Measurements from ENCODE around the gene ITGB6. TPM values are rescaled to one million over a fixed set of nuclear protein-coding genes. Genes with fewer than 3 reads are reported as not detected.

ITGB6 gene
- total RNA-seq, 3 donors from 2014 or later (not counting 1 experiment from before 2014, with no cell fraction given): not detected

- Mint-ChIP-seq H3K27ac (no peak overlapping the region), H3K36me3 (no peaks in the 10 kb centered on the region), H3K4me3 (no peak overlapping the region), H3K9me3 (no peaks in the 10 kb centered on the region), H3K27me3 (ENCODE audit: low read depth in 2 of 2) (peaks cover 3 to 15% of the 10 kb centered on the region in 2 donors), H3K4me1 (no peaks in the 10 kb centered on the region)
- H3K9me3 ChIP-seq (ENCODE audit: control insufficient read depth, insufficient read depth, low read length): no peaks in the 10 kb centered on the region
- TF ChIP-seq, protein P1, sequence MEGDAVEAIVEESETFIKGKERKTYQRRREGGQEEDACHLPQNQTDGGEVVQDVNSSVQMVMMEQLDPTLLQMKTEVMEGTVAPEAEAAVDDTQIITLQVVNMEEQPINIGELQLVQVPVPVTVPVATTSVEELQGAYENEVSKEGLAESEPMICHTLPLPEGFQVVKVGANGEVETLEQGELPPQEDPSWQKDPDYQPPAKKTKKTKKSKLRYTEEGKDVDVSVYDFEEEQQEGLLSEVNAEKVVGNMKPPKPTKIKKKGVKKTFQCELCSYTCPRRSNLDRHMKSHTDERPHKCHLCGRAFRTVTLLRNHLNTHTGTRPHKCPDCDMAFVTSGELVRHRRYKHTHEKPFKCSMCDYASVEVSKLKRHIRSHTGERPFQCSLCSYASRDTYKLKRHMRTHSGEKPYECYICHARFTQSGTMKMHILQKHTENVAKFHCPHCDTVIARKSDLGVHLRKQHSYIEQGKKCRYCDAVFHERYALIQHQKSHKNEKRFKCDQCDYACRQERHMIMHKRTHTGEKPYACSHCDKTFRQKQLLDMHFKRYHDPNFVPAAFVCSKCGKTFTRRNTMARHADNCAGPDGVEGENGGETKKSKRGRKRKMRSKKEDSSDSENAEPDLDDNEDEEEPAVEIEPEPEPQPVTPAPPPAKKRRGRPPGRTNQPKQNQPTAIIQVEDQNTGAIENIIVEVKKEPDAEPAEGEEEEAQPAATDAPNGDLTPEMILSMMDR (IDR thresholded peaks at IDR 0.05): no peak
- ATAC-seq (no peak), DNase-seq (no peak)
- intact Hi-C loops (cut with micrococcal nuclease): no loop called here
- no peaks in the 10 kb centered on the region for H3K36me3 ChIP-seq (ENCODE audit: control insufficient read depth, insufficient read depth, low read length)
- H3K27me3 ChIP-seq (ENCODE audit: control insufficient read depth, insufficient read depth, low read length): no peaks in the 10 kb centered on the region
- H3K4me1 ChIP-seq (ENCODE audit: control insufficient read depth, insufficient read depth, low read length): no peaks in the 10 kb centered on the region
- no peak overlapping the region for H3K27ac ChIP-seq (ENCODE audit: low read length)
- WGBS (ENCODE audit: insufficient coverage): 56% methylated on average over 2 of the region's 2 CpGs
- no peak overlapping the region for H3K4me3 ChIP-seq (ENCODE audit: low read length)
Measured at GRCh38 chr2:160104115-160104514, 96.0 kb downstream of the ITGB6 start.

- Mint-ChIP-seq H3K27ac (no peak overlapping the region), H3K27me3 (ENCODE audit: low read depth in 2 of 2) (peaks cover 2 to 27% of the 10 kb centered on the region in 2 donors), H3K4me3 (no peak overlapping the region), H3K4me1 (no peaks in the 10 kb centered on the region), H3K36me3 (peaks cover 7% of the 10 kb centered on the region), H3K9me3 (no peaks in the 10 kb centered on the region)
- Histone ChIP-seq H3K27ac (ENCODE audit: low read length) (no peak overlapping the region), H3K27me3 (ENCODE audit: control insufficient read depth, insufficient read depth, low read length) (no peaks in the 10 kb centered on the region), H3K9me3 (ENCODE audit: control insufficient read depth, insufficient read depth, low read length) (no peaks in the 10 kb centered on the region), H3K36me3 (ENCODE audit: control insufficient read depth, insufficient read depth, low read length) (no peaks in the 10 kb centered on the region), H3K4me3 (ENCODE audit: low read length) (no peak overlapping the region), H3K4me1 (ENCODE audit: control insufficient read depth, insufficient read depth, low read length) (no peaks in the 10 kb centered on the region)
- WGBS (ENCODE audit: insufficient coverage): 100% methylated on average over 1 of the region's 1 CpG
- ATAC-seq (no peak), DNase-seq (no peak)
- intact Hi-C loops (cut with micrococcal nuclease): no loop called here
- TF ChIP-seq, protein P1 (IDR thresholded peaks at IDR 0.05): no peak
Measured at GRCh38 chr2:160097326-160097725, 102.7 kb downstream of the ITGB6 start.

DNA sequence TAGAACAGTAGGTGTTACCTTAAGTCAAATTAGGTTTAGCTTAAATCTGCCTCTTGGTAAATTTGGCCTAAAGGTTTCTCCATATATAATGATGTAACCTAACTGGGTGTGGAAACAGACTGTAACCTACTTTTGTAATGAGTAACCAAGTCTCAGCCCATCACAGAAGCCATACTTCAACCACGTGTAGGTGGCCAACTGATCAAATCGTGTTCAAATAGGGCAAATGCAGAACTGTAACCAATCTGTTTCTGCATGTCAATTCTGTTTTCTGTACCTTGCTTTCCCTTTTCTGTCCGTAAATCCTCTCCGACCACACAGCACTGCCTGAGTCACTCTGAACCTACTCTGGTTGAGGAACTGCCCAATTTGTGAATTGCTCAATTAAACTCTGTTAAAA, 103.7 kb downstream of the ITGB6 start:
- H3K9me3 Mint-ChIP-seq: peaks cover 0 to 2% of the 10 kb centered on the region in 2 donors
- Histone ChIP-seq H3K4me3 (ENCODE audit: low read length) (no peak overlapping the region), H3K27ac (ENCODE audit: low read length) (no peak overlapping the region), H3K9me3 (ENCODE audit: control insufficient read depth, insufficient read depth, low read length) (no peaks in the 10 kb centered on the region), H3K4me1 (ENCODE audit: control insufficient read depth, insufficient read depth, low read length) (no peaks in the 10 kb centered on the region), H3K36me3 (ENCODE audit: control insufficient read depth, insufficient read depth, low read length) (no peaks in the 10 kb centered on the region), H3K27me3 (ENCODE audit: control insufficient read depth, insufficient read depth, low read length) (no peaks in the 10 kb centered on the region)
- WGBS (ENCODE audit: insufficient coverage): 64% methylated on average over 4 of the region's 4 CpGs
- no peak overlapping the region for H3K4me3 Mint-ChIP-seq
- peaks cover 11% of the 10 kb centered on the region for H3K36me3 Mint-ChIP-seq
- ATAC-seq (no peak), DNase-seq (no peak)
- TF ChIP-seq, protein P1 (IDR thresholded peaks at IDR 0.05): no peak
- peaks cover 2 to 31% of the 10 kb centered on the region in 2 donors for H3K27me3 Mint-ChIP-seq (ENCODE audit: low read depth in 2 of 2)
- no peaks in the 10 kb centered on the region for H3K4me1 Mint-ChIP-seq
- intact Hi-C loops (cut with micrococcal nuclease): no loop called here
- no peak overlapping the region for H3K27ac Mint-ChIP-seq

GRCh38 chr2:160092445-160092844, 107.6 kb downstream of the ITGB6 start:
- Histone ChIP-seq H3K27me3 (ENCODE audit: control insufficient read depth, insufficient read depth, low read length) (no peaks in the 10 kb centered on the region), H3K27ac (ENCODE audit: low read length) (no peak overlapping the region), H3K4me1 (ENCODE audit: control insufficient read depth, insufficient read depth, low read length) (no peaks in the 10 kb centered on the region), H3K9me3 (ENCODE audit: control insufficient read depth, insufficient read depth, low read length) (peaks cover 21% of the 10 kb centered on the region), H3K4me3 (ENCODE audit: low read length) (no peak overlapping the region), H3K36me3 (ENCODE audit: control insufficient read depth, insufficient read depth, low read length) (no peaks in the 10 kb centered on the region)
- TF ChIP-seq, protein P1 (IDR thresholded peaks at IDR 0.05): no peak
- Mint-ChIP-seq H3K4me1 (no peaks in the 10 kb centered on the region), H3K27me3 (ENCODE audit: low read depth in 2 of 2) (peaks cover 2 to 39% of the 10 kb centered on the region in 2 donors), H3K27ac (no peak overlapping the region), H3K4me3 (no peak overlapping the region), H3K36me3 (peaks cover 43% of the 10 kb centered on the region), H3K9me3 (peaks cover 5 to 14% of the 10 kb centered on the region in 2 donors)
- DNase-seq: no peak
- 86% methylated on average over 4 of the region's 4 CpGs for WGBS (ENCODE audit: insufficient coverage)
- ATAC-seq: no peak
- intact Hi-C loops (cut with micrococcal nuclease): no loop called here
